HepG2 (cell line): ENCODE measurements around the gene HTR2A. TPM values are rescaled to one million over a fixed set of nuclear protein-coding genes. Genes with fewer than 3 reads are reported as not detected.

Experiments used
- ATAC-seq: fragments of 200-7000 bp; cut with Tn5 transposase; 3 replicates; pipeline ENCODE4 v1.9.1; 2020; ENCODE audit warnings: mild to moderate bottlenecking, moderate library complexity
- BruUV-seq: library from RNA; stranded (reverse); fragments of 400-500 nt; replicated peaks from 2 replicates; lab custom pipeline; 2021; lab: Mats Ljungman, UMichigan
- CTCF ChIA-PET: fragments of 300-600 bp; formaldehyde crosslinking; extraction: SDS; loops from one replicate; lab custom pipeline; 2021; ENCODE audit warnings: low total read pairs, inconsistent platforms, low intra/inter-chr PET ratio; lab: Yijun Ruan, JAX
- POLR2A ChIA-PET: fragments of 350-600 bp; sonication (Branson Sonifier 250); formaldehyde crosslinking; loops from one replicate; lab custom pipeline; 2020; ENCODE audit warnings: antibody characterized with exemption, inconsistent platforms; lab: Yijun Ruan, JAX
- DNase-seq: peaks from one replicate; pipeline ENCODE4 v3.0.0-alpha.2; 2015; ENCODE audit warnings: low spot score
- FAIRE-seq: peaks from 3 replicates; lab custom pipeline; 2011; peaks lifted over from hg19 to GRCh38; lab: Jason Lieb, UNC
- H2AFZ ChIP-seq: one replicate; pipeline ENCODE4 v1.6.1; 2011; ENCODE audit warnings: low read length, inconsistent platforms
- H3K27ac ChIP-seq: fragments of 300-600 bp; 3 replicates; pipeline ENCODE4 v1.8.0; 2011; ENCODE audit warnings: mixed run types, mild to moderate bottlenecking, mixed read lengths, low read length, inconsistent platforms; ENCODE audit not compliant: insufficient read depth; ENCODE audit errors: extremely low read length
- H3K27me3 ChIP-seq, 2 experiments: fragments of 200-600 bp in 1 of 2; 2 replicates in 1 of 2; 3 replicates in 1 of 2; pipeline versions ENCODE4 v1.6.0 to v1.8.0; 2011; ENCODE audit warnings: low read length in 2 of 2, mild to moderate bottlenecking in 2 of 2, moderate library complexity in 2 of 2, inconsistent platforms in 1 of 2; ENCODE audit not compliant: insufficient read depth in 2 of 2, control insufficient read depth in 1 of 2
- H3K36me3 ChIP-seq, 2 experiments: fragments of 200-600 bp in 1 of 2; replicated peaks in 1 of 2; 2 replicates in 1 of 2; 3 replicates in 1 of 2; pipeline versions ENCODE4 v1.5.1 to v1.8.0; 2011; ENCODE audit warnings: low read length in 2 of 2, inconsistent platforms in 1 of 2; ENCODE audit not compliant: insufficient read depth in 2 of 2, control insufficient read depth in 1 of 2
- H3K4me1 ChIP-seq: 2 replicates; pipeline ENCODE4 v1.5.1; 2012; ENCODE audit warnings: low read length, inconsistent platforms; ENCODE audit not compliant: insufficient read depth
- H3K4me2 ChIP-seq: 2 replicates; pipeline ENCODE4 v1.6.0; 2011; ENCODE audit warnings: low read depth, low read length, inconsistent platforms
- H3K4me3 ChIP-seq, 3 experiments: fragments of 200-600 bp in 1 of 3; sonication (generic), shearing (Covaris generic) in 1 of 3; replicated peaks in 1 of 3; 2 replicates each; pipeline ENCODE4 v1.5.1; 2011 to 2016; ENCODE audit warnings: low read length in 3 of 3, inconsistent platforms in 2 of 3, low read depth in 2 of 3, mild to moderate bottlenecking in 2 of 3, control low read depth in 1 of 3, mixed read lengths in 1 of 3; ENCODE audit not compliant: insufficient read depth in 1 of 3
- H3K79me2 ChIP-seq: one replicate; pipeline ENCODE4 v1.6.1; 2011; ENCODE audit warnings: low read length, inconsistent platforms; ENCODE audit not compliant: insufficient read depth
- H3K9ac ChIP-seq: 2 replicates; pipeline ENCODE4 v1.6.0; 2011; ENCODE audit warnings: mild to moderate bottlenecking, low read depth, low read length, inconsistent platforms; ENCODE audit not compliant: insufficient read depth
- H3K9me3 ChIP-seq: 2 replicates; pipeline ENCODE4 v1.5.1; 2012; ENCODE audit warnings: mild to moderate bottlenecking, low read length
- H4K20me1 ChIP-seq: 2 replicates; pipeline ENCODE4 v1.6.0; 2011; ENCODE audit warnings: inconsistent platforms, mild to moderate bottlenecking, low read length, moderate library complexity; ENCODE audit not compliant: insufficient read depth
- ARNT2 ChIP-seq: sonication (generic); formaldehyde crosslinking; IDR thresholded peaks from 2 replicates; pipeline ENCODE4 v1.8.0; 2022; ENCODE audit warnings: mild to moderate bottlenecking, low read depth, missing genetic modification reagents, moderate library complexity
- CHD4 ChIP-seq: fragments of 200-600 bp; sonication (generic); IDR thresholded peaks from 2 replicates; pipeline ENCODE4 v1.7.0; 2017; ENCODE audit warnings: mild to moderate bottlenecking, low read length, borderline replicate concordance
- CTCF ChIP-seq: sonication (generic); formaldehyde crosslinking; IDR thresholded peaks from 2 replicates; pipeline ENCODE4 v1.5.0; 2020; ENCODE audit warnings: mild to moderate bottlenecking, missing genetic modification reagents, moderate library complexity
- DNMT1 ChIP-seq: sonication (generic); formaldehyde crosslinking; IDR thresholded peaks from 2 replicates; pipeline ENCODE4 v1.5.1; 2020; ENCODE audit warnings: mild to moderate bottlenecking, missing genetic modification reagents
- GATAD2A ChIP-seq: IDR thresholded peaks from 2 replicates; pipeline ENCODE4 v1.6.1; 2016
- GTF3A ChIP-seq: sonication (generic); formaldehyde crosslinking; conservative IDR thresholded peaks from 2 replicates; pipeline ENCODE4 v1.4.0; 2020; ENCODE audit warnings: mild to moderate bottlenecking, missing genetic modification reagents
- HNF4G ChIP-seq, 2 experiments: sonication (generic) in 1 of 2; formaldehyde crosslinking in 1 of 2; IDR thresholded peaks; 2 replicates each; pipeline versions ENCODE4 v1.4.0 to v1.6.1; 2011 to 2020; ENCODE audit warnings: borderline replicate concordance in 2 of 2, low read depth in 2 of 2, mild to moderate bottlenecking in 2 of 2, low read length in 1 of 2, missing genetic modification reagents in 1 of 2, moderate library complexity in 1 of 2
- ISX ChIP-seq: sonication (generic); formaldehyde crosslinking; conservative IDR thresholded peaks from 2 replicates; pipeline ENCODE4 v1.5.0; 2020; ENCODE audit warnings: missing genetic modification reagents
- KDM2A ChIP-seq: sonication (generic); formaldehyde crosslinking; IDR thresholded peaks from 2 replicates; pipeline ENCODE4 v1.4.0; 2020; ENCODE audit warnings: low read depth, missing genetic modification reagents, borderline replicate concordance
- RAD21 ChIP-seq: fragments of 450-650 bp; formaldehyde crosslinking; IDR thresholded peaks from 2 replicates; pipeline ENCODE4 v1.5.0; 2020; ENCODE audit warnings: mild to moderate bottlenecking
- RCOR2 ChIP-seq: IDR thresholded peaks from 2 replicates; pipeline ENCODE4 v1.6.1; 2016; ENCODE audit warnings: missing biosample characterization, missing genetic modification reagents
- SMYD3 ChIP-seq: sonication (generic); formaldehyde crosslinking; IDR thresholded peaks from 2 replicates; pipeline ENCODE4 v1.8.1; 2023; ENCODE audit warnings: mild to moderate bottlenecking, missing genetic modification reagents
- SNAPC2 ChIP-seq: sonication (generic); formaldehyde crosslinking; IDR thresholded peaks from 2 replicates; pipeline ENCODE4 v1.8.1; 2022; ENCODE audit warnings: mild to moderate bottlenecking, missing genetic modification reagents
- STAG1 ChIP-seq: sonication (generic); formaldehyde crosslinking; IDR thresholded peaks from 2 replicates; pipeline ENCODE4 v1.4.0; 2020; ENCODE audit warnings: missing genetic modification reagents
- XRCC5 ChIP-seq: fragments of 200-400 bp; formaldehyde crosslinking; optimal IDR thresholded peaks from 2 replicates; pipeline ENCODE3; 2017; ENCODE audit warnings: mild to moderate bottlenecking, low read length
- ZFP91 ChIP-seq: sonication (generic); formaldehyde crosslinking; IDR thresholded peaks from 2 replicates; pipeline ENCODE4 v1.9.0; 2022; ENCODE audit warnings: missing genetic modification reagents, mild to moderate bottlenecking, borderline replicate concordance
- ZNF17 ChIP-seq: sonication (generic); formaldehyde crosslinking; IDR thresholded peaks from 2 replicates; pipeline ENCODE4 v1.5.0; 2020; ENCODE audit warnings: mild to moderate bottlenecking, missing genetic modification reagents
- ZNF616 ChIP-seq: sonication (generic); formaldehyde crosslinking; IDR thresholded peaks from 2 replicates; pipeline ENCODE4 v1.5.0; 2020; ENCODE audit warnings: low read depth, mild to moderate bottlenecking, missing genetic modification reagents
- ZNF652 ChIP-seq: IDR thresholded peaks from 2 replicates; pipeline ENCODE4 v1.6.1; 2016; ENCODE audit warnings: low read depth, borderline replicate concordance
- WGBS: methylation state at CpG from one replicate; pipeline ENCODE4 v1.1.6; 2017; ENCODE audit warnings: low lambda C conversion rate; 5-methylcytosine and 5-hydroxymethylcytosine counted together
- in situ Hi-C: cut with HindIII; loops from 2 replicates; pipeline ENCODE4 v1.10.0; 2017; ENCODE audit warnings: low pct_unique_long_range_greater_than_20kb; ENCODE audit not compliant: extremely low pct_ligation_motif_present
- intact Hi-C: fragments of 100-400 bp; cut with micrococcal nuclease; formaldehyde crosslinking; loops from one replicate; pipeline ENCODE4 v1.10.0; 2022; ENCODE audit not compliant: unreplicated experiment
- polyA plus RNA-seq, 8 experiments: library from polyadenylated mRNA; depleted of rRNA in 3 of 8; stranded (reverse) in 7 of 8; unstranded in 1 of 8; fragments of >200 nt; fragmentation: Illumina TruSeq in 4 of 8; extraction: Trizol in 4 of 8; gene quantifications; 2 replicates each; pipeline versions ENCODE4 v1.2.1 to v1.2.3, GENCODE V29; 2011 to 2016; ENCODE audit warnings: low read depth in 4 of 8, missing spikeins in 1 of 8, mixed read lengths in 1 of 8; ENCODE audit not compliant: insufficient read depth in 1 of 8
- total RNA-seq, 5 experiments: library from RNA; depleted of rRNA; stranded (reverse); fragments of >200 nt; fragmentation: Illumina TruSeq; extraction: Trizol; gene quantifications; 2 replicates each; pipeline ENCODE4 v1.2.3, GENCODE V29; 2016; ENCODE audit warnings: low read depth in 1 of 5
- TF ChIP-seq, protein P1 (sequence below): sonication (generic); formaldehyde crosslinking; IDR thresholded peaks from 2 replicates; pipeline ENCODE4 v1.4.0; 2020; ENCODE audit warnings: missing genetic modification reagents

Gene HTR2A
- total and polyA plus RNA-seq, 2 of the 13 experiments (the other 11 are each of a cell fraction or from before 2014, with no cell fraction given), result not detected

- Histone ChIP-seq H4K20me1 (no peaks in the 10 kb centered on the region), H3K36me3 (no peaks in the 10 kb centered on the region), H3K9ac (no peak overlapping the region), H2AFZ (peak overlapping the region; percentile 54), H3K4me3 (peak overlapping the region in 1 of 3 experiments; percentile 42; a peak in 1 of 6 replicates), H3K27me3 (peaks cover 0 to 15% of the 10 kb centered on the region in 2 experiments; a peak in 2 of 5 replicates), H3K79me2 (no peaks in the 10 kb centered on the region), H3K9me3 (no peaks in the 10 kb centered on the region), H3K4me2 (peak overlapping the region; percentile 50; the same call in 1 of the 2 replicates), H3K4me1 (no peaks in the 10 kb centered on the region), H3K27ac (no peak overlapping the region)
- in situ Hi-C loops (no loop called here), intact Hi-C loops (no loop called here)
- CTCF ChIA-PET, result no interaction called here
- FAIRE-seq, result no peak
- DNase-seq, result no peak
- ATAC-seq, result peak; percentile 96
- POLR2A ChIA-PET, result no interaction called here
- no TSS peak for BruUV-seq
- 22% methylated on average over 17 of the region's 34 CpGs for WGBS
- TF ChIP-seq ZFP91 (CRISPR knock-in tag), result no peak
- TF ChIP-seq GATAD2A (CRISPR knock-in tag), result no peak
- TF ChIP-seq, protein P1, sequence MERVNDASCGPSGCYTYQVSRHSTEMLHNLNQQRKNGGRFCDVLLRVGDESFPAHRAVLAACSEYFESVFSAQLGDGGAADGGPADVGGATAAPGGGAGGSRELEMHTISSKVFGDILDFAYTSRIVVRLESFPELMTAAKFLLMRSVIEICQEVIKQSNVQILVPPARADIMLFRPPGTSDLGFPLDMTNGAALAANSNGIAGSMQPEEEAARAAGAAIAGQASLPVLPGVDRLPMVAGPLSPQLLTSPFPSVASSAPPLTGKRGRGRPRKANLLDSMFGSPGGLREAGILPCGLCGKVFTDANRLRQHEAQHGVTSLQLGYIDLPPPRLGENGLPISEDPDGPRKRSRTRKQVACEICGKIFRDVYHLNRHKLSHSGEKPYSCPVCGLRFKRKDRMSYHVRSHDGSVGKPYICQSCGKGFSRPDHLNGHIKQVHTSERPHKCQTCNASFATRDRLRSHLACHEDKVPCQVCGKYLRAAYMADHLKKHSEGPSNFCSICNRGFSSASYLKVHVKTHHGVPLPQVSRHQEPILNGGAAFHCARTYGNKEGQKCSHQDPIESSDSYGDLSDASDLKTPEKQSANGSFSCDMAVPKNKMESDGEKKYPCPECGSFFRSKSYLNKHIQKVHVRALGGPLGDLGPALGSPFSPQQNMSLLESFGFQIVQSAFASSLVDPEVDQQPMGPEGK, result peak; percentile 62
- peak; percentile 39 for TF ChIP-seq XRCC5
- TF ChIP-seq ZNF616 (CRISPR knock-in tag), result no peak
- no peak for TF ChIP-seq RCOR2
- TF ChIP-seq KDM2A (CRISPR knock-in tag), result peak; percentile 38; the same call in 1 of the 2 replicates
- TF ChIP-seq SMYD3 (CRISPR knock-in tag), result no peak
- peak; percentile 47; the same call in 1 of the 2 replicates for TF ChIP-seq ZNF652 (CRISPR knock-in tag)
- TF ChIP-seq ARNT2 (CRISPR knock-in tag), result no peak
- TF ChIP-seq DNMT1 (CRISPR knock-in tag), result no peak
- TF ChIP-seq HNF4G (IDR thresholded peaks at IDR 0.05; ENCODE audit: borderline replicate concordance, low read depth, low read length), result no peak
- TF ChIP-seq HNF4G (CRISPR knock-in tag; IDR thresholded peaks at IDR 0.05; ENCODE audit: borderline replicate concordance, low read depth), result no peak
- peak; percentile 49; the same call in 1 of the 2 replicates for TF ChIP-seq RAD21 (CRISPR knock-in tag)
- TF ChIP-seq GTF3A (CRISPR knock-in tag), result no peak
- no peak for TF ChIP-seq ZNF17
- TF ChIP-seq ISX, result no peak
- TF ChIP-seq CHD4, result 0 out of 2 replicates have a peak, but pooled peaks have one; percentile 59
- peak; percentile 34 for TF ChIP-seq STAG1 (CRISPR knock-in tag)
- TF ChIP-seq CTCF (CRISPR knock-in tag), result peak; percentile 74
- TF ChIP-seq SNAPC2, result no peak
These were observed 2.9 kb downstream of the HTR2A start for GRCh38 chr13:46893798-46894560.
